HepG2 (cell line): ENCODE data around the gene VRK3. TPM values are rescaled to one million over a fixed set of nuclear protein-coding genes. Genes with fewer than 3 reads are reported as not detected.

Source experiments
- AGO1 ChIP-seq: fragments of 200-400 bp; formaldehyde crosslinking; IDR thresholded peaks from 2 replicates; pipeline ENCODE4 v1.6.1; 2017; ENCODE audit warnings: mild to moderate bottlenecking, low read depth, low read length, moderate library complexity; ENCODE audit not compliant: poor library complexity, severe bottlenecking
- CBFB ChIP-seq: sonication (generic); formaldehyde crosslinking; IDR thresholded peaks from 2 replicates; pipeline ENCODE4 v1.4.0; 2020; ENCODE audit warnings: missing genetic modification reagents
- MYNN ChIP-seq: sonication (generic); formaldehyde crosslinking; IDR thresholded peaks from 2 replicates; pipeline ENCODE4 v1.4.0; 2020; ENCODE audit warnings: mild to moderate bottlenecking, low read depth, missing genetic modification reagents
- NFIB ChIP-seq: sonication (generic); formaldehyde crosslinking; IDR thresholded peaks from 2 replicates; pipeline ENCODE4 v1.9.0; 2021; ENCODE audit warnings: missing genetic modification reagents, mild to moderate bottlenecking, borderline replicate concordance
- NFYB ChIP-seq: sonication (generic); formaldehyde crosslinking; IDR thresholded peaks from 2 replicates; pipeline ENCODE4 v1.4.0; 2020; ENCODE audit warnings: missing genetic modification reagents
- NRL ChIP-seq: sonication (generic); formaldehyde crosslinking; IDR thresholded peaks from 2 replicates; pipeline ENCODE4 v1.5.0; 2020; ENCODE audit warnings: missing genetic modification reagents, mild to moderate bottlenecking, moderate library complexity, borderline replicate concordance
- PCBP1 ChIP-seq: fragments of 200-400 bp; formaldehyde crosslinking; IDR thresholded peaks from 2 replicates; pipeline ENCODE4 v1.6.1; 2017; ENCODE audit warnings: mild to moderate bottlenecking, low read depth, low read length, borderline replicate concordance
- POLR2AphosphoS2 ChIP-seq: IDR thresholded peaks from 2 replicates; pipeline ENCODE4 v1.6.1; 2011; ENCODE audit warnings: low read depth, low read length, improper control_type of control experiment
- PRMT3 ChIP-seq: sonication (generic); formaldehyde crosslinking; IDR thresholded peaks from 2 replicates; pipeline ENCODE4 v1.8.1; 2022; ENCODE audit warnings: low read depth, mild to moderate bottlenecking, moderate library complexity, missing genetic modification reagents, borderline replicate concordance
- SAP130 ChIP-seq: IDR thresholded peaks from 2 replicates; pipeline ENCODE4 v1.6.1; 2016; ENCODE audit warnings: low read depth
- SIN3A ChIP-seq: IDR thresholded peaks from 2 replicates; pipeline ENCODE4 v1.6.1; 2011; ENCODE audit warnings: low read depth, mild to moderate bottlenecking, control low read depth, low read length, borderline replicate concordance
- SP2 ChIP-seq: sonication (generic); formaldehyde crosslinking; IDR thresholded peaks from 2 replicates; pipeline ENCODE4 v1.5.1; 2020; ENCODE audit warnings: mild to moderate bottlenecking, missing genetic modification reagents
- ZBTB7B ChIP-seq: sonication (generic); formaldehyde crosslinking; IDR thresholded peaks from 2 replicates; pipeline ENCODE4 v1.4.0; 2020; ENCODE audit warnings: missing genetic modification reagents
- ZFP82 ChIP-seq: sonication (generic); formaldehyde crosslinking; IDR thresholded peaks from 2 replicates; pipeline ENCODE4 v1.5.1; 2020; ENCODE audit warnings: mild to moderate bottlenecking, missing genetic modification reagents, borderline replicate concordance
- ZFY ChIP-seq: sonication (generic); formaldehyde crosslinking; IDR thresholded peaks from 2 replicates; pipeline ENCODE4 v1.4.0; 2020; ENCODE audit warnings: missing genetic modification reagents
- ZNF234 ChIP-seq: sonication (generic); formaldehyde crosslinking; conservative IDR thresholded peaks from 2 replicates; pipeline ENCODE4 v1.5.1; 2020; ENCODE audit warnings: mild to moderate bottlenecking, missing genetic modification reagents
- ZNF557 ChIP-seq: sonication (generic); formaldehyde crosslinking; IDR thresholded peaks from 2 replicates; pipeline ENCODE4 v1.4.0; 2020; ENCODE audit warnings: missing genetic modification reagents
- polyA plus RNA-seq, 8 experiments: library from polyadenylated mRNA; depleted of rRNA in 3 of 8; stranded (reverse) in 7 of 8; unstranded in 1 of 8; fragments of >200 nt; fragmentation: Illumina TruSeq in 4 of 8; extraction: Trizol in 4 of 8; gene quantifications; 2 replicates each; pipeline versions ENCODE4 v1.2.1 to v1.2.3, GENCODE V29; 2011 to 2016; ENCODE audit warnings: low read depth in 4 of 8, missing spikeins in 1 of 8, mixed read lengths in 1 of 8; ENCODE audit not compliant: insufficient read depth in 1 of 8
- total RNA-seq, 5 experiments: library from RNA; depleted of rRNA; stranded (reverse); fragments of >200 nt; fragmentation: Illumina TruSeq; extraction: Trizol; gene quantifications; 2 replicates each; pipeline ENCODE4 v1.2.3, GENCODE V29; 2016; ENCODE audit warnings: low read depth in 1 of 5
- TF ChIP-seq, protein P1 (sequence below): sonication (generic); formaldehyde crosslinking; IDR thresholded peaks from 2 replicates; pipeline ENCODE4 v1.4.0; 2020; ENCODE audit warnings: low read depth, mild to moderate bottlenecking, missing genetic modification reagents
- TF ChIP-seq, protein P2 (sequence below): sonication (generic); formaldehyde crosslinking; IDR thresholded peaks from 2 replicates; pipeline ENCODE4 v1.5.0; 2020; ENCODE audit warnings: missing genetic modification reagents
- TF ChIP-seq, protein P3 (sequence below): sonication (generic); formaldehyde crosslinking; IDR thresholded peaks from 2 replicates; pipeline ENCODE4 v1.4.0; 2020; ENCODE audit warnings: missing genetic modification reagents
- TF ChIP-seq, protein P4 (sequence below): sonication (generic); formaldehyde crosslinking; IDR thresholded peaks from 2 replicates; pipeline ENCODE4 v1.4.0; 2020; ENCODE audit warnings: missing genetic modification reagents, borderline replicate concordance

The VRK3 gene
- total and polyA plus RNA-seq, 2 of the 13 experiments (the other 11 are each of a cell fraction or from before 2014, with no cell fraction given) = 23.8 to 28.3 TPM

DNA sequence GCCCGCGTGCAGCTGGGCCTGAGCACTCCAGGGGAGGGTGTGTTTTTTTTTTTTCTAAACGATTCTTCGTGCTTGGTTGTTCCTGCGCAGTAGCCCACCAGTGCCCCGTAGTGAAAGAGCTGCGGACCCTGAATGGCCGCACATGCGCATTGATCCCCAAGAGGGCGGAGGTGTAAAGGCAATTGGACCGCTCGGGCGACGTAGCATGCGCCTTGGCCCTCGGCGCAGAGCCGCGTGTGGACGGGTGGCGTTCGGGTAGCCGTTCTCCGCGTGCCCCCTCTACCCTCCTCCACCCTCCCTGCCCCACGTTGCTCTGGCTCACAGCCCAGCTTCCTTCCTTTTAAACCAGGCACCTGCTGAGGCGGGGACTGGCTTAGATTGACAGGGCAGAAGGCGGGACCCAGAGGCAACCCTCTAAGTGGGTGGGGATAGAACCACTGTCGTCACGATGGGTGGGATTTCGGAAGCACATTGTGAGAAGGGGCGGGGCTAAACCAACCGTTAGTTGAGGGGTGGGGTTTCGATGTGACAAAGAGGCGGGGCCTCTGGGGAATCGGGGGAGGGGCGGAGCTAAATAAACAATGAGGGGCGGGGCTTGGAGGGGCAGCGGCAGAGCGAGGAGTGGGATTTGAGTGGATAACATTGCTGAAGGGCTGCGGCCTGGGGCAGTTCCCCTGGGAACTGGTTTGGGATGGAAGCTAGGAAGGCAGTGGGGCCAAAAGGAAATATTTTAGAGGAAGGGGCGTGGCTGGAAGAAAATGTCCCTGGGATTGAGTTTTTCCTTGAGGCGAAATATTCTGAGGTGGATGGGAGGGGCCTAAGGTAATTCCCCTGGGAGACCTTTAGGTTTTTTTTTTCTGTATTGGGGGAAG lies 95.3 kb downstream of the VRK3 start (continued):
- TF ChIP-seq ZFY (CRISPR knock-in tag) (peak; percentile 56; the same call in 1 of the 2 replicates), SP2 (CRISPR knock-in tag) (peak; percentile 53), AGO1 (peak; percentile 57), ZNF234 (no peak), NFIB (CRISPR knock-in tag) (no peak), CBFB (CRISPR knock-in tag) (no peak), SIN3A (no peak), POLR2AphosphoS2 (peak; percentile 84; the same call in 1 of the 2 replicates), PCBP1 (peak; percentile 97), PRMT3 (0 out of 2 replicates have a peak, but pooled peaks have one; percentile 23), SAP130 (peak; percentile 67), NFYB (CRISPR knock-in tag) (peak; percentile 44; the same call in 1 of the 2 replicates), ZBTB7B (0 out of 2 replicates have a peak, but pooled peaks have one; percentile 18), ZNF557 (CRISPR knock-in tag) (peak; percentile 77; the same call in 1 of the 2 replicates), NRL (CRISPR knock-in tag) (no peak; the same call in 1 of the 2 replicates), ZFP82 (CRISPR knock-in tag) (no peak), MYNN (no peak)
- TF ChIP-seq, protein P1, sequence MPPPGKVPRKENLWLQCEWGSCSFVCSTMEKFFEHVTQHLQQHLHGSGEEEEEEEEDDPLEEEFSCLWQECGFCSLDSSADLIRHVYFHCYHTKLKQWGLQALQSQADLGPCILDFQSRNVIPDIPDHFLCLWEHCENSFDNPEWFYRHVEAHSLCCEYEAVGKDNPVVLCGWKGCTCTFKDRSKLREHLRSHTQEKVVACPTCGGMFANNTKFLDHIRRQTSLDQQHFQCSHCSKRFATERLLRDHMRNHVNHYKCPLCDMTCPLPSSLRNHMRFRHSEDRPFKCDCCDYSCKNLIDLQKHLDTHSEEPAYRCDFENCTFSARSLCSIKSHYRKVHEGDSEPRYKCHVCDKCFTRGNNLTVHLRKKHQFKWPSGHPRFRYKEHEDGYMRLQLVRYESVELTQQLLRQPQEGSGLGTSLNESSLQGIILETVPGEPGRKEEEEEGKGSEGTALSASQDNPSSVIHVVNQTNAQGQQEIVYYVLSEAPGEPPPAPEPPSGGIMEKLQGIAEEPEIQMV (CRISPR knock-in tag) = no peak; the same call in 1 of the 2 replicates
- TF ChIP-seq, protein P2, sequence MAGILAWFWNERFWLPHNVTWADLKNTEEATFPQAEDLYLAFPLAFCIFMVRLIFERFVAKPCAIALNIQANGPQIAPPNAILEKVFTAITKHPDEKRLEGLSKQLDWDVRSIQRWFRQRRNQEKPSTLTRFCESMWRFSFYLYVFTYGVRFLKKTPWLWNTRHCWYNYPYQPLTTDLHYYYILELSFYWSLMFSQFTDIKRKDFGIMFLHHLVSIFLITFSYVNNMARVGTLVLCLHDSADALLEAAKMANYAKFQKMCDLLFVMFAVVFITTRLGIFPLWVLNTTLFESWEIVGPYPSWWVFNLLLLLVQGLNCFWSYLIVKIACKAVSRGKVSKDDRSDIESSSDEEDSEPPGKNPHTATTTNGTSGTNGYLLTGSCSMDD (CRISPR knock-in tag) = no peak
- TF ChIP-seq, protein P3, sequence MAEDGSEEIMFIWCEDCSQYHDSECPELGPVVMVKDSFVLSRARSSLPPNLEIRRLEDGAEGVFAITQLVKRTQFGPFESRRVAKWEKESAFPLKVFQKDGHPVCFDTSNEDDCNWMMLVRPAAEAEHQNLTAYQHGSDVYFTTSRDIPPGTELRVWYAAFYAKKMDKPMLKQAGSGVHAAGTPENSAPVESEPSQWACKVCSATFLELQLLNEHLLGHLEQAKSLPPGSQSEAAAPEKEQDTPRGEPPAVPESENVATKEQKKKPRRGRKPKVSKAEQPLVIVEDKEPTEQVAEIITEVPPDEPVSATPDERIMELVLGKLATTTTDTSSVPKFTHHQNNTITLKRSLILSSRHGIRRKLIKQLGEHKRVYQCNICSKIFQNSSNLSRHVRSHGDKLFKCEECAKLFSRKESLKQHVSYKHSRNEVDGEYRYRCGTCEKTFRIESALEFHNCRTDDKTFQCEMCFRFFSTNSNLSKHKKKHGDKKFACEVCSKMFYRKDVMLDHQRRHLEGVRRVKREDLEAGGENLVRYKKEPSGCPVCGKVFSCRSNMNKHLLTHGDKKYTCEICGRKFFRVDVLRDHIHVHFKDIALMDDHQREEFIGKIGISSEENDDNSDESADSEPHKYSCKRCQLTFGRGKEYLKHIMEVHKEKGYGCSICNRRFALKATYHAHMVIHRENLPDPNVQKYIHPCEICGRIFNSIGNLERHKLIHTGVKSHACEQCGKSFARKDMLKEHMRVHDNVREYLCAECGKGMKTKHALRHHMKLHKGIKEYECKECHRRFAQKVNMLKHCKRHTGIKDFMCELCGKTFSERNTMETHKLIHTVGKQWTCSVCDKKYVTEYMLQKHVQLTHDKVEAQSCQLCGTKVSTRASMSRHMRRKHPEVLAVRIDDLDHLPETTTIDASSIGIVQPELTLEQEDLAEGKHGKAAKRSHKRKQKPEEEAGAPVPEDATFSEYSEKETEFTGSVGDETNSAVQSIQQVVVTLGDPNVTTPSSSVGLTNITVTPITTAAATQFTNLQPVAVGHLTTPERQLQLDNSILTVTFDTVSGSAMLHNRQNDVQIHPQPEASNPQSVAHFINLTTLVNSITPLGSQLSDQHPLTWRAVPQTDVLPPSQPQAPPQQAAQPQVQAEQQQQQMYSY (CRISPR knock-in tag) = peak; percentile 8; the same call in 1 of the 2 replicates
- TF ChIP-seq, protein P4, sequence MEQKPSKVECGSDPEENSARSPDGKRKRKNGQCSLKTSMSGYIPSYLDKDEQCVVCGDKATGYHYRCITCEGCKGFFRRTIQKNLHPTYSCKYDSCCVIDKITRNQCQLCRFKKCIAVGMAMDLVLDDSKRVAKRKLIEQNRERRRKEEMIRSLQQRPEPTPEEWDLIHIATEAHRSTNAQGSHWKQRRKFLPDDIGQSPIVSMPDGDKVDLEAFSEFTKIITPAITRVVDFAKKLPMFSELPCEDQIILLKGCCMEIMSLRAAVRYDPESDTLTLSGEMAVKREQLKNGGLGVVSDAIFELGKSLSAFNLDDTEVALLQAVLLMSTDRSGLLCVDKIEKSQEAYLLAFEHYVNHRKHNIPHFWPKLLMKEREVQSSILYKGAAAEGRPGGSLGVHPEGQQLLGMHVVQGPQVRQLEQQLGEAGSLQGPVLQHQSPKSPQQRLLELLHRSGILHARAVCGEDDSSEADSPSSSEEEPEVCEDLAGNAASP (CRISPR knock-in tag) = no peak
